Effector CD4-positive, alpha-beta T cell (primary cell): ENCODE measurements around the gene GJA4.
"Not testable (repeated sequence)": the region's sequence is repeated elsewhere in the genome, so short reads cannot be mapped to it uniquely, and the experiment has no call there.

Source experiments
- DNase-seq: peaks from one replicate; pipeline ENCODE4 v3.0.0-alpha.2; 2020

The GJA4 gene

DNA sequence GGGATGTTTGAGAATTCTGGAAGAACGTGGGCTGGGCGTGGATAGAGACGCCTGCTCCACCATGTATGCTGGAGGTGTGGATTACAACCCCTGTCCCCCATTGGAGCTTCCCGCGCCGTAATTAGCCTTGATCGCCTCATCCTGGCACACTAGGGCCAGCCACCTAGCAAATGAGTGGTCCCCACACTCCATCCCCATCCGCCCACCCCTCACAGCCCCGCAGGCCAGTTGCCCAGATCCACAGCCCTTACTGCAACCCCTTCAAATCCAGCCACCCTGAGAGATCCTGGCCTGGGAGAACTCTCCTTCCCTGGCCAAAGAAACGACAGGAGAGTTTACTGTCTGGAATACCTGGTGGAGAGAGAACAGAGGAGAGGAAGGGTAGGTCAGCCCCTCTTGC, 375 bp upstream of the GJA4 start:
- DNase-seq, result no peak

GRCh38 chr1:34794001-34794789, 1.4 kb downstream of the GJA4 start:
- no peak for DNase-seq

- DNase-seq, result no peak
These were observed 2.0 kb downstream of the GJA4 start for GRCh38 chr1:34794790-34795180.

DNA sequence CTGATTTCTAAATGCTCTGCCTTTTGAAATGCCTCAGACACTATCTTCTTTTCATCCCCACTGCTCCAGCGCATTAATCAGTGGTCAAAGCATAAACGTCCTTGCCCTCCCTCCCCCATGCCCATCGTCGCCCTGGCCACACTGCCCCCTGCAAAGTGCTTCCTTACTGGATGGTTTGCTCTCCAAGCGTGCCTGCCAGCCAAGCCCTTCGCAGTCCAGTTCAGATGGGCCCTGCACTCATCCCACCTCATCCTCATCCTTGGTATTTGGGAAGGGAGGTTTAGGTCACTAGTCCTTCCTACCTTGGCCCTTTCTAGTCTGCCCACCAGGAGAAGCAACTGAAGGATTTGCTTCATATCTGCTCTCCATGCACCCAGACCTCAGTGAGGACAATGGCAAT, 3.1 kb downstream of the GJA4 start:
- no peak for DNase-seq

GRCh38 chr1:34796990-34797389, 4.2 kb downstream of the GJA4 start:
- no peak for DNase-seq

DNA sequence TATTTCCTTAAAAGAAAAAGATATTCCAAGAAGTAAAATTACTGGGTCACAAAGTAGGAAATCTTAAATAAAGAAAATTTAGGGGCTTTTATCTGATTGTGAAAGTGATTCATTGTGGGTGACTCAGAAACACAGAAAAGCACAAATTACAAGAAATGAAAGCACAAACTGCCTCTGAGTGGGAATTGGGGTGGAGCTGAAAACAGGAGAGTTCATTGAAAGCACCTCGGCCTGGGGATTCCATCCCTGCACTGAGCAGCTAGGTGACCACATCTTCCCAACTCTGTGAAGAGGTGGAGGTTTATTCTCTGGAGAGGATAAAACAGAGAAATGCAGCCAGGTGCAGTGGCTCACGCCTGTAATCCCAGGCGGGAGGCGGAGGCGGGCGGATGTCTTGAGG, 7.4 kb downstream of the GJA4 start:
- DNase-seq, result no peak

- DNase-seq, result no peak
These were observed 11.0 kb downstream of the GJA4 start for GRCh38 chr1:34803770-34804169.

DNA sequence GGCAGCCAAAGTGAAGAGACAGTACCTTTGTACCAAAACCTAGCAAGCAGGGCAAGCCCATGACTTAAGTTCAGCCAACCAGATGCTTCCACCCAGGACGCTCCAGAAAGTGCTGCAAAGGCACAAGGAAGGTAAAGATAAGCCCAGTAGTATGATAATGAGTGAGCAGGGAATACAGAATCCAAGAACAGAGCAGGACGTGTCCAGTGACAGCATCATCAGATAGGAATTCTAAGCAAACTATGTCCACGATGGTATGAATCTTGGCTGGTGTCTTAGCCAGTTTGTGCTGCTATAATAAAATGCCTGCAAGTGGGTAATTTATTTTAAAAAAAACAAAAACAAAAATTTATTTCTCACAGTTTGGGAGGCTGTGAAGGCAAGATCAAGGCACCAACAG, 13.6 kb downstream of the GJA4 start:
- DNase-seq, result no peak

DNA sequence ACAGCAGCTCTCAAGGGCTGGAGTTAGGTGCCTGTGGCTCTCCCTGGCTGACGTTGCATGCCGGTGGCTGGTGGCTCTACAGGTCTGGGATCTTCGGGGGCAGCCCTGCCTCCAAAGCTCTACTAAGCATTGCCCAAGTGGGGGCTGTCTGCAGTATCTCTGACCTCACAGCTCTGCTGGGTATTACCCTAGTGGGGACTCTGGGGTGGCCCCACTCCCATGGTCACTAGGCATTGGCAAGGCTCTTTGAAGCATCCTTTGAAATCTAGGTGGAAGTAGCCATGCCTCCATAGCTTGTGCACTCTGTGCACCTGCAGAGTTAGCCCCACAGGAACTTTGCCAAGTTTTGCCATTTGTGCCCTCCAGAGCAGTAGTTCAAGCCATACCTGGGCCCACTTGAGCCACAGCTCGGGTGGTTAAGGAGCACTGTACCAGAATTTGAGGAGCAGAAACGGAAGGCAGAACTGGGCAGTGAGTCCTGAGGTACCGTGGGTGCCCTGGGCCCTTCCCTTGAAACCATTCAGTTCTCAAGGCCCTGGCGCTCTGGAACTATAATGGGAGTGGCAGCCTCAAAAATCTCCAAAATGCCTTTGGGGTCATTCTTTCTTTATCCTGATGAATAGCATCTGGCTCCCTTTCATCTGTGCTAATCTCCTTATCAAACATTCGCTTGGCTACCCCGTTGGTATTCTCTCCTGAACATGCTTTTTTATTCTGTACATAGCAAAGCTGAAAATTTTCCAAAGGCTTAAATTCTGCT, 15.4 kb downstream of the GJA4 start:
- no peak for DNase-seq

GRCh38 chr1:34810781-34811180, 18.0 kb downstream of the GJA4 start:
- not testable (repeated sequence) for DNase-seq

DNA sequence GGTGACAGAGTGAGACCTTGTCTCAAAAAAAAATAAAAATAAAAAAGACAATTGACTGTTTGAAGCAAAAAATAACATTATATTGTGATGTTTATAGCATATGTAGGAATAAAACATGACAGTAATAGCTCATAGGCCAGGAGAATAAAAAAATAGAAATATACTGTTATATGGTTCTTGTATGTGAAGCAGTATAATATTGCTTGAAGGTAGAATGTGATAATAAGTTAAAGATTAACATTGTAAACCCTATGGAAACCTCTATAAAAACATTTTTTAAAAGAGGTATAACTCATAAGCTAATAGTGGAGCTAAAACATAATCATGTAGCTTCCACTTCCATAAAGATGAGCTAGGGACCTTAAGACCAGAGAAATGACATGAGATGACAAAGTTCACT, 23.5 kb downstream of the GJA4 start:
- no peak for DNase-seq

DNA sequence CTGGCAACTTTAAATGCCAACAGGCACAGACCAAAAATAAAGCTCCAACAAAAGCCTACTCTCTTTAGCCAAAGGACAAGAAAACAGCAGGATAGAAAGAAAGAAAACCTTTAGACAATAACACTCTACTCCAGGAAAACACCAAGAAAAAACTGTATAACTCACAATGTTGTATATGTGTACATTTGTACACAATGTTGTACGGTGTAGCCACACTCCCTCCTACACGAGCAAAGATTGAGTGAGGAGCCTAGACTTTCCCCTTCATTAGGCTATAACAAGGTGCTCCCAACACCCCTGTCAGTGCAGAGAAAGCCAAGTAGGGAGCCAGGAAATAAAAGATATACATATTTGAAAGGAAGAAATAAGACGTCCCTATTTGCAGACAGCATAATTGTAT, 24.0 kb downstream of the GJA4 start:
- DNase-seq, result no peak

DNA sequence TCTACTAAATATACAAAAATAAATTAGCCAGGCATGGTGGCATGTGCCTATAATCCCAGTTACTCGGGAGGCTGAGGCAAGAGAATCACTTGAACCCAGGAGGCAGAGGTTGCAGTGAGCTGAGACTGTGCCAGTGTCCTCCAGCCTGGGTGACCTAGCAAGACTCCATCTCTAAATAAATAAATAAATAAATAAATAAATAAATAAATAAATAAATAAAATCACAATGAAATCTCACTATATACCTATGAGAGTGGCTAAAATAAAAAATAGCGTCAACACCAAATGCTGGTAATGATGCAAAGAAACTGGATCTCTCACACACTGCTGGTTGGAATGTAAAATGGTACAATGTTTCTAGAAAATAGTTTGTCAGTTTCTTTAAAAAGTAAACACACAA, 26.1 kb downstream of the GJA4 start:
- DNase-seq, result not testable (repeated sequence)

- no peak for DNase-seq
These were observed 29.4 kb downstream of the GJA4 start for GRCh38 chr1:34822202-34822601.

DNA sequence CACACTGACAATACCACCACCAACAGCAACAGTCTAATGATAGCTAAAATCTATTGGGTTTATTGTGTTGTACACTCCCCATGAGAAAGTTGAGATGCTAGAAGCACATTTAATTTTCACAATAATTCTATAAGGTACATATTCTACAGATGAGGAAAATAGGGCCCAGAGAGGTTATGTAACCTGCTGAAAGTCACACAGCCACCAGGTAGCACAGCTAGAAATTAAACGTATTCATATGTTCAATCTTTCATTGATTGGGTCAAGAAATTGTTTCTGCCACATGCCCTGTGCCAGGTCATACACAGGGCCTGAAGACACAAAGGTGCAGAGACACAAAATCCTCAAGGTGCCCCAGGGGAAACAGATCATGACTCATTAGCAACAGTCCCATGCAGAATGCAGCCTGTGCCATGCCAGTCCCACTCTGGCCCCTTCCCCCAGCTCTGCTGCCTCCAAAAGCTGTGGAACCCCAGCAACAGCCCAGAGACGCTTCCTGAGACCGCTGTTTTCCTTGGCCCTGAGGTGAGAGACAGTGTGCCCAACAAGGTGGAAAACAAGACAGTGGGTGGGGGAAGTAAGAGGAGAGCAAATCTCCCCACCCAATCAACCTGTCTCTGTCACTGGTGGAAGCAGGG, 32.1 kb downstream of the GJA4 start:
- DNase-seq, result no peak

DNA sequence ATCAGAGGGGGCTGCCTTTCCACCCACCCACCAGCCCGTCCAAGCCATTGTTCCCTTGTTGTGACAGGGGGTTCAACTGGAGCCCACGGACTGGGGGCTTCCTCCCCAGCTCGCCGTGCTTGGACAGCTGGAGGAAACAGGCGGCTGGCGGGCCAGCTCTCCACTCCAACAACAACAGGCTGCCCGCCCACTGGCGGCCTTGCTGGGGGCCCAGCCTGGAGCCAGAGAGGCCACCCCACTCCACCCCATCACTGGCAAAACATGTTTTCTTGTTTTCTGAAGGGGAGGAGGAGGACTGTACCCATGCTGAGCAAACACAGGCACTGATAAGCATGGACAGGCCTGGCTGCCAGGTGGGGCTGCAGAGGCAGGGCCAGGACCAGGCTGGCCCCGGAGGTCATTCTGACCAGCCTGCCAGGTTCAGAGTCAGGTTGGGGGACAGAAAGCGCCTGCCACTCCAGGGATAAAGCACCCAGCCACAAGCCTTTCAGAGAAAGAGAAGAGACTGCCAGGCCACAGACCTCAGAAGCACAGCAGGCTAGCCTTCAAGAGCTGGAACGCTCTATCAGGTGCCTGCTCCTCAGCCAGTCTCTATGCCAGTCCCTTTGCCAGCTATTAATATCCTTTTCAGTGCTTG, 32.8 kb downstream of the GJA4 start:
- DNase-seq, result no peak

DNA sequence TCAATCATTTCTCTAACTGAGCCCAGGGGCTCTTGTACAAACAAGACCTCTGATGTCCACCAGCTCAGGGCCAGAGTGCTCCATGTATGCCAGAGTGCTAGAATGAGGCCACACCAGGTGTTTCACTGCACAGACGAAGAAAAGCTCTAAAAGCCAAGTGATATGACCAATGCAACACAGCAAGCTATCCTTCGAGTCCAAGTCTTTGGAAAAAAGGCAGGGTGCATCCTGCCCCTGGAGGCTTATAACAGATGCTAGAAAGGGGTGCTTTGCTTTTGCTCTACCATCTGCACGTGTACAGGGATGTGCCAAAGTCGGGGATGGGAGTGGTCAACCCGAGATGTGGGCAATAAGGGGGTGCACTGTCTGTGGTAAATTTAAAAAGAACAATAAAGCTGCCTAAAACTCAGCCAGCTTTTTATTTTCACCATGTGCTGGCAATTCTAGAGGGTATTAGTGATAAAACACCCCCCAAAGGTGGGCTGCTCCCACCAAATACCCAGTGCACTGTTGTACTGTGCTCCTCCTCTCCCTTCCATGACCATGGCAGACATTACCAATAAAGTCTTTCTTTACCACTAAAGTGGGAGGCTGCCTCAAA, 34.6 kb downstream of the GJA4 start:
- no peak for DNase-seq

DNA sequence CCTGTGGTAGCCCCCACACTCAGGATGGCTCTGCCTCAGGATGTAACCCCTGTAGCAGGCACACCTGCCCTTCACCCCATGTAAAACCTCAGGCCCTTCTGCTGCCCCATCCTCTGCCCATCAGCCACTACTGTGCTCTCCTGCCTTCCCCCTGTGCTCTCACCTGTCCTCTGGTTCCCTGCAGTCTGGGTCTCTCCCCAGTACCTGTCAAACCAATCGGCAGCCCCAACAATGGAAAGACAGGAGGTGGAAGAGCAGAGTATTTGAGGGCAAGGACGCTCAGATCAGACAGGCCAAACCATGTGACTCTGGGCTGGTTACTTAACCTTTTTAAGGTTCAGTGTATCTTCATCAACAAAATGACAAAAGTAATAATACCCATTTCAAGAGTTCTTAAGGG, 35.8 kb downstream of the GJA4 start:
- DNase-seq, result no peak

- no peak for DNase-seq
These were observed 36.5 kb downstream of the GJA4 start for GRCh38 chr1:34829250-34829649.

DNA sequence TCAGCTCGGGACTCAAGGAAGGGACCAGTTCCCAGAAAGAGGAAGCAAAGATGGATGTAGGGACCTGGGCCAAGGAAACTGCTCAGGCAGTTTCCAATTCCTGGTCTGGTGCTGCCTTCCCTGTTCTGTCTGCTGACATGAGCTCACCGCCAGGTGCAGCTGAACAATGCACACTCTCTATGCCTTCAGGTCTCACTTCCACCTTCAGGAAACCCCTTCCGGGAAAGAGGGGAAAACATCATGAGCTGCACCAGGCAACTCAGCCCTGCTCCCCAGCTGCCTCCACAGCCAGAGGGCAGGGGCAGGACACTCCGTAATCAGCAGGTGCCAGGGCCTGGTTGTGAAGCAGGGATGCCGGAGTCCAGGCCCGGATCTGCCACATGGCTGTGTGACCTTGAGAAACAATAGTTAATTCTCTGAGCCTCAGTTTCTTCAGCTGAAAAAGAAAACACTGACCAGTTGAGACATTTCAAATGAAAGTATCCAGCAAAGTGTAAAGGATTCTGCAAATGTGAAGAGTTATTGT, 39.0 kb downstream of the GJA4 start:
- DNase-seq, result no peak

DNA sequence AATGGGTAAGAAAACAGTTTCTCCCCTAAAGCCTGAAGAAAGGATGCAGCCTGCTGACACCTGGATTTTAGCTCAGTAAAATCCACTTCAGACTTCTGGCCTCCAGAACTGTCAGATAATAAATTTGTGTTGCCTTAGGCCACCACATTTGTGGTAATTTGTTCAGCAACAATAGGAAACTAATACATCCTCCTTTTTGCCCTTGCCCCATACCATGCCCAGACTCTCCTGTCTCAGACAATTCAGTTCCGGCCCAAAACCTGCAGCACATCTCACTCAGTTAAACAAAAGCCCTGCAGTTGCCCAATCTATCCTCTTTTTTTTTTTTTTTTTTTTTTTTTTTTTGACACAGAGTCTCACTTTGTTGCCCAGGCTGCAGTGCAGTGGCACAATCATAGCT, 40.9 kb downstream of the GJA4 start:
- DNase-seq, result no peak

DNA sequence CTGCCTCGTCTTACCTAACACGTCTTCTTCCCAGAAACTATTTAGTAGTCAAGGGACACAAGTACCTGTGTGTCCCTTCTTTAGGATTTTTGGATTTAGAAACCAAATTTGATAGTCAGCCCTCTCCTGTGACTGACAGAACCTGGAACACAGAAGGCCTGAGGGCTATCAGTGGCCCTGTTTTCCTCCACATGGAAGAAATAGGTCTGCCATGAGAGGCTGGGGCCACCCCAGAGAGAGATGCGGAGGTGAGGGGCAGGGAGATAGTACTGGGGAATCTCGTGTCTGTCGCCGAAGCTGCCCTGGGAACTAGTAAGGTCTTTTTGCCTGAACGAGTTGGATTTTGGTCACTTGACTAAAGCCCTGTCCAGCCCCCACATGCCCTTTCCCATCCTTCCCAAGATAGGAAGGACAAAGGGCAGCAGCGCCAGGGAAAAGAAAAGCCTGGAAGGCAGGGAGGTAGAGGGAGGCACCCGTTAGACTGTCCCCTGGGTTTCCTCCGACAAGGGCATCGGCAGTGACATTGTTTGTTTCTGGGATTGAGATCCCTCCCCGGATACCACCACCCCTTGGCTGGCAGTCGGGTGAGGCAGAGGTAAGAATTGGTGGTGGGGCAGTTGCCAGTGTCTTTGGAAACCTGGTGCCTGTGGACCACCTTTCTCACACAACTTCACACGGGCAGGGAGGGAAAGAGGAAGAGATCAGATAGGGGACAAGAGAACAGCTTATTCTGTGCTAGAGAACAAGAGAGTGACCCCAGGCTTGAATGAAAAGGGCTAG, 46.9 kb downstream of the GJA4 start:
- DNase-seq, result no peak
